Thyroid gland (tissue), 4 donors: Measurements from ENCODE around the gene NKX2-4. TPM values are rescaled to one million over a fixed set of nuclear protein-coding genes. Genes with fewer than 3 reads are reported as not detected.

Source experiments
- DNase-seq, 2 donors: peaks; one replicate each; pipeline ENCODE4 v3.0.0-alpha.2; 2019
- H3K27ac ChIP-seq, 3 donors: fragments of 200-600 bp; sonication (generic); 1 replicate in 2 of 3; 2 replicates in 1 of 3; pipeline ENCODE4 v1.5.1; 2016 to 2019; ENCODE audit warnings: mild to moderate bottlenecking in 1 of 3, moderate library complexity in 1 of 3
- H3K27me3 ChIP-seq: fragments of 200-600 bp; sonication (generic); one replicate; pipeline ENCODE4 v1.5.1; 2019
- H3K36me3 ChIP-seq, 2 donors: fragments of 200-600 bp; sonication (generic); one replicate each; pipeline ENCODE4 v1.5.1; 2016 to 2019
- H3K4me1 ChIP-seq, 2 donors: fragments of 200-600 bp; sonication (generic); one replicate each; pipeline ENCODE4 v1.5.1; 2017 to 2019
- H3K4me3 ChIP-seq, 3 donors: fragments of 200-600 bp; sonication (generic); replicated peaks in 1 of 3; 1 replicate in 2 of 3; 2 replicates in 1 of 3; pipeline ENCODE4 v1.5.1; 2016; ENCODE audit warnings: mild to moderate bottlenecking in 1 of 3
- H3K9me3 ChIP-seq: fragments of 200-600 bp; sonication (generic); one replicate; pipeline ENCODE4 v1.5.1; 2017
- POLR2A ChIP-seq, 2 donors: fragments of 450-650 bp; IDR thresholded peaks; one replicate each; pipeline ENCODE4 v1.6.1; 2017; ENCODE audit warnings: antibody characterized with exemption in 2 of 2, mild to moderate bottlenecking in 2 of 2, moderate library complexity in 1 of 2
- WGBS, 2 donors: methylation state at CpG; one replicate each; pipeline ENCODE4 v1.1.5; 2017; 5-methylcytosine and 5-hydroxymethylcytosine counted together
- intact Hi-C: fragments of 100-400 bp; cut with DNase I; formaldehyde crosslinking; loops from one replicate; pipeline ENCODE4 v1.15.1; 2023
- total RNA-seq, 4 donors: library from RNA; depleted of rRNA; stranded (reverse); fragments of >200 nt; gene quantifications; one replicate each; pipeline ENCODE4 v1.2.3, GENCODE V29; 2016
- TF ChIP-seq, protein P1 (sequence below), 6 experiments: fragments of 200-600 bp in 3 of 6; fragments of 450-650 bp in 3 of 6; sonication (generic) in 3 of 6; IDR thresholded peaks; one replicate each; pipeline ENCODE4 v1.5.1; 2016 to 2019; ENCODE audit warnings: antibody characterized with exemption in 6 of 6, mild to moderate bottlenecking in 2 of 6, inconsistent platforms in 1 of 6, moderate library complexity in 1 of 6

Gene NKX2-4
- total RNA-seq, 4 donors from 2014 or later, result 0.11 TPM; not detected in 3

DNA sequence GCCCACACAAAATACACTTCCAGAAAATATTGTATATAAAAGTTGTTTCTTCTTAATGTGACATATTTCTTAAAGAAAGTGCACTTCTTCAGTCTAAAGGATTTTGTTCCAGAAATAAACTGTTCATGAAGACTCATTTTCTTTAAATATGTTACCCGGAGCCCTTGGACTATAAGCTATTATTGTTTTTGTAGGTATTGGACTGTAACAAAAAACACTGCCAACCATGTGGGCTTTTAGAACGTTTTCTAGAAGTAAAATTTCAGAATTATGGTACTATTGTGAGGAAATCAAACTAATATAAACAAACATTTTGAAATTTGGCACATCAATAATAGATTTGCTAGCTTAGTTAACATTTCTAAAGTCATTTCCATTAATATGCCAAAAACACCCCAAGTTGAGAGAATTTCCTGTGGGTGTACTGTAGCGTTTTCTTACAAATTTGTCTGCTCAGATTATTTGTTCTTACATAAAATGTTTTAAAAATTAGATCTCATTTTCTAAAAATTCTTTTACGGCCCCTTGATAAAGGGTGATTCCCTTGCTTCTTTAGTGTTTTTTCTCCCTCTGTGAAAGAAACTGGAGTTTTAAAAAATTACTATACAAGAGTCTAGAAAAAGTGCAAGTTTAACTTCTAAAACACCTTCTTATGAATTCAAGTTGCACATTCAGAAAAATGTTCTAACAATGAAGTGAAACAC lies 3.4 kb downstream of the NKX2-4 start:
- 38 to 42% methylated on average over 4 of the region's 4 CpGs for WGBS, 2 donors
- H3K27me3 ChIP-seq, result peaks cover 62% of the 10 kb centered on the region
- DNase-seq, result no peak
- no peaks in the 10 kb centered on the region for H3K9me3 ChIP-seq
- peaks cover 0 to 4% of the 10 kb centered on the region in 2 donors for H3K36me3 ChIP-seq
- H3K4me3 ChIP-seq, result no peak overlapping the region
- TF ChIP-seq POLR2A (IDR thresholded peaks at IDR 0.05), result no peak
- H3K27ac ChIP-seq, result no peak overlapping the region
- intact Hi-C loops, result loop anchor here (10.0 kb wide), 1 partner anchor 269 kb away; the partner anchor contains the start of gene KIZ
- H3K4me1 ChIP-seq, result peaks cover 0 to 19% of the 10 kb centered on the region in 2 donors

DNA sequence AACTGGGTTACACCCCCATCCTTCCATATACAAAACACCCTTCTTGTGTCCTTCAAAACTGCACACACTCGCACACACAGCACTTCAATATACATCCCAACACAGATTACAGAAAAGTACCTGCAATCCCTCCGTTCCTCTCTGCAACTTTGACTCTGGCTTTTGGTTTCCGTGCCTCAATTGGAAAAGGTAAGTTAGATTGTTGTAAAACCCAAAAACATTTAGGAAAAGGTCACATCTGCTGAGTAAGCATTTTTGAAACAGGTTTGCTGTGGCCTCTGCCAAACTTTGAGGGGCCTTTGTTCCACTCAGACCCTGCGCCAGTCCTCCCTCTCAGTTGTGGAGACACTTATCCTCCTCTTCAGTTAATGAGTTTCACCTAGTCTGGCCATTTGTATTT lies 4.2 kb downstream of the NKX2-4 start:
- no peak for DNase-seq
- Histone ChIP-seq H3K27ac (no peak overlapping the region), H3K9me3 (no peaks in the 10 kb centered on the region), H3K27me3 (peaks cover 55% of the 10 kb centered on the region), H3K4me1 (peaks cover 0 to 19% of the 10 kb centered on the region in 2 donors), H3K4me3 (no peak overlapping the region), H3K36me3 (peaks cover 0 to 4% of the 10 kb centered on the region in 2 donors)
- WGBS, 2 donors, result 35 to 38% methylated on average over 4 of the region's 4 CpGs
- intact Hi-C loops, result loop anchor here (10.0 kb wide), 1 partner anchor 268 kb away; the partner anchor contains the start of gene KIZ
- TF ChIP-seq, protein P1, sequence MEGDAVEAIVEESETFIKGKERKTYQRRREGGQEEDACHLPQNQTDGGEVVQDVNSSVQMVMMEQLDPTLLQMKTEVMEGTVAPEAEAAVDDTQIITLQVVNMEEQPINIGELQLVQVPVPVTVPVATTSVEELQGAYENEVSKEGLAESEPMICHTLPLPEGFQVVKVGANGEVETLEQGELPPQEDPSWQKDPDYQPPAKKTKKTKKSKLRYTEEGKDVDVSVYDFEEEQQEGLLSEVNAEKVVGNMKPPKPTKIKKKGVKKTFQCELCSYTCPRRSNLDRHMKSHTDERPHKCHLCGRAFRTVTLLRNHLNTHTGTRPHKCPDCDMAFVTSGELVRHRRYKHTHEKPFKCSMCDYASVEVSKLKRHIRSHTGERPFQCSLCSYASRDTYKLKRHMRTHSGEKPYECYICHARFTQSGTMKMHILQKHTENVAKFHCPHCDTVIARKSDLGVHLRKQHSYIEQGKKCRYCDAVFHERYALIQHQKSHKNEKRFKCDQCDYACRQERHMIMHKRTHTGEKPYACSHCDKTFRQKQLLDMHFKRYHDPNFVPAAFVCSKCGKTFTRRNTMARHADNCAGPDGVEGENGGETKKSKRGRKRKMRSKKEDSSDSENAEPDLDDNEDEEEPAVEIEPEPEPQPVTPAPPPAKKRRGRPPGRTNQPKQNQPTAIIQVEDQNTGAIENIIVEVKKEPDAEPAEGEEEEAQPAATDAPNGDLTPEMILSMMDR (IDR thresholded peaks at IDR 0.05), result no peak
- no peak for TF ChIP-seq POLR2A (IDR thresholded peaks at IDR 0.05)

DNA sequence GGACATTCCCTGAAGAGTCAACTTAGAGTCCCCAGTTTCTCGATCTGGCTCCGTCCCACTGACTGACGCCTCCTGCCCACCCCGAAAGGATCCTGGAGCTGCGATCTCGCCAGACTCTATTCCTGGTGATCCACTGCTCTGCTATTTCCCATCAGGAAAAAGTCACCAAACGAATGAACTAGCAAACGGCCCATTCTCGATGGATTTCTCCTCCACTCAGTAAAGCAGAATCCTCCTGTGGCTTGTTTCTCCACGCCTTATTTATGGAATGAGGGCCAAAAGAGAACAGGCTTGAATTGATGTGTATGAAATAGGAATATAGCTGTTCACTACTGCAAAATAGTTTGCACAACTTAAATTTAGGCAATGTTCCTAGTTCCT lies 5.4 kb downstream of the NKX2-4 start:
- DNase-seq, result no peak
- TF ChIP-seq, protein P1 (IDR thresholded peaks at IDR 0.05), result no peak
- TF ChIP-seq POLR2A (IDR thresholded peaks at IDR 0.05), result no peak
- Histone ChIP-seq H3K4me1 (peaks cover 0 to 14% of the 10 kb centered on the region in 2 donors), H3K36me3 (peaks cover 2 to 5% of the 10 kb centered on the region in 2 donors), H3K27me3 (peaks cover 45% of the 10 kb centered on the region), H3K27ac (no peak overlapping the region), H3K9me3 (no peaks in the 10 kb centered on the region), H3K4me3 (no peak overlapping the region)
- intact Hi-C loops, result loop anchor here (10.0 kb wide), 1 partner anchor 267 kb away; the partner anchor contains the start of gene KIZ
- 23 to 25% methylated on average over 10 of the region's 10 CpGs for WGBS, 2 donors

DNA sequence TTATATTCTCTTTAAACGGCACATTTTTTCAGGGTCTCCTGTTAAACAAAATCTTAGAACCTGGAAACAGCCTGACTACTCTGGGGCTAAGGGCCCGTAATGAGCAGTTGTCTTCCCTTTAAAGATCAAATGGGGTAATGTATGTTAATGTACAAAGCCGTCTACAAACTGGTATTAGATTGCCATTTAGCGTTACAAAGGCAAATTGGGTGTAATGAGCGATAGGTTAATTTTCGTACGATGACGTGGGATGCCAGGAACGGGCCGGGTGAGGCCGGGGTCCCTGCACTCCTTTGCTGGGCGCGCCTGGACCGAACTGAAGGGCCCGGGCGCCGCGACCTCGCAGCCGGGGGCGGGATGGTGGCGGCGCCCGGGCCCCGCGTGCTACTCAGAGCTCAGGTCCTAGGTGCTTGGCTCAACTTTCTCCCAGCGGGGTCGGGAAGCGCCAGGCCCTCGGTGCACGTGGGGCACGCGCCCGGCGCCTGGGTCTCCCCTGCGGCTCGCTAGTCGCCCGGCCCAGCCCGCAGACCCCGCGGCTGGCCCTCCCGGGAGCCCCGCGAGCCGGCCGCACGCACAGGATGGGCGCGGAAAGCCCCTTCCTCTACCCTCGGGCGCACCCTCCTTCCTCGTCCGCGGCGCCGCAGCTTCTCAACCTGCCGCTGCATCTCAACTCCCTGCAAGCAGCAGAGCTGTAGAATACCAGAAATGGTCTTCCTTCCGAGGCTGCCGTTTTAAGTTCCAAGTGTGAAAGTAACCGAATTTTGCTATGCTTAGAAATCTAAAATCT lies 5.9 kb downstream of the NKX2-4 start:
- no peak overlapping the region for H3K4me3 ChIP-seq
- no peak overlapping the region for H3K27ac ChIP-seq
- TF ChIP-seq, protein P1 (IDR thresholded peaks at IDR 0.05), result no peak
- TF ChIP-seq POLR2A (IDR thresholded peaks at IDR 0.05), result no peak
- WGBS, 2 donors, result 44 to 58% methylated on average over 31 to 36 of the region's 61 CpGs
- peaks cover 0 to 8% of the 10 kb centered on the region in 2 donors for H3K4me1 ChIP-seq
- intact Hi-C loops, result loop anchor here (10.0 kb wide), 1 partner anchor 267 kb away; the partner anchor contains the start of gene KIZ
- H3K9me3 ChIP-seq, result no peaks in the 10 kb centered on the region
- peaks cover 43% of the 10 kb centered on the region for H3K27me3 ChIP-seq
- peaks cover 4 to 9% of the 10 kb centered on the region in 2 donors for H3K36me3 ChIP-seq
- DNase-seq, result no peak

DNA sequence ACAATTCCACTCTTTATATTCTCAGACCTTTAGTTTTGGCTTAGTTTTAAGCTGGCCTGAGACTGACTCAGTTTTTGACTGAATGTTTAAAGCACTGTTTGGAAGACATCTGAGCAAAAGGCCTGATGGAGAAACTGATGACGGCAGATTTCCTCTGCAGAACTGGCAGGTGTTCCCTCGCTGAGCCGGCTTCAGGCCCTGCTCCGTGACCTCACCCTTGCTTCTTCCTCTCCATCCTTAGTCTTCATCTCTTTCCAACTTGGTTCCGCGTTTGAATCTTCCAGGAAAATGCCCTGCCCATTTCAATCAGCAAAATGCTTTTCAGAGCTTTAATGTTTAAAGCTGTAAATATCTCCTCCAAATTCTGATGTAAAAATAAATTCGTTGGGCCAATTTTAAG lies 6.6 kb downstream of the NKX2-4 start:
- intact Hi-C loops, result loop anchor here (10.0 kb wide), 1 partner anchor 266 kb away; the partner anchor contains the start of gene KIZ
- TF ChIP-seq POLR2A (IDR thresholded peaks at IDR 0.05), result no peak
- TF ChIP-seq, protein P1 (IDR thresholded peaks at IDR 0.05), result no peak
- peaks cover 39% of the 10 kb centered on the region for H3K27me3 ChIP-seq
- H3K4me3 ChIP-seq, result no peak overlapping the region
- WGBS, 2 donors, result 95 to 97% methylated on average over 7 of the region's 7 CpGs
- no peak for DNase-seq
- no peak overlapping the region for H3K27ac ChIP-seq
- peaks cover 0 to 2% of the 10 kb centered on the region in 2 donors for H3K4me1 ChIP-seq
- H3K36me3 ChIP-seq, result peaks cover 10 to 12% of the 10 kb centered on the region in 2 donors
- H3K9me3 ChIP-seq, result no peaks in the 10 kb centered on the region
